ENCODE measurements around the gene EEF1G. TPM values are rescaled to one million over a fixed set of nuclear protein-coding genes. Genes with fewer than 3 reads are reported as not detected.
A peak's percentile ranks its signal among the peaks of the same experiment; 100 is the strongest.
"Not testable (repeated sequence)": the region's sequence is repeated elsewhere in the genome, so short reads cannot be mapped to it uniquely, and the experiment has no call there.

Gene EEF1G
- total and polyA plus RNA-seq, 4 donors: 941 to 1,160 (median 1,086) TPM

- H3K9me3 ChIP-seq (ENCODE audit: control insufficient read depth in 4 of 4, insufficient read depth in 3 of 4, low read length in 3 of 4): no peaks in the 10 kb centered on the region
- H3K4me3 ChIP-seq: peak within 1 kb of the TSS; percentile 83
- H3K4me1 ChIP-seq (ENCODE audit: control insufficient read depth in 5 of 5, insufficient read depth in 5 of 5, low read length in 5 of 5): peaks cover 0 to 15% (median 6%) of the 10 kb centered on the region in 5 donors
- H3K36me3 ChIP-seq (ENCODE audit: control insufficient read depth in 4 of 4, insufficient read depth in 4 of 4, low read length in 4 of 4): peaks cover 7 to 23% (median 21%) of the 10 kb centered on the region in 4 donors
- peak; percentile 98 for ATAC-seq (ENCODE audit: insufficient read depth, low FRiP score)
- TF ChIP-seq CTCF (IDR thresholded peaks at IDR 0.05; ENCODE audit: control extremely low read depth, extremely low read depth): no peak
- 0 to 1% methylated on average over 65 to 77 of the region's 77 CpGs for WGBS, 2 donors
- no peaks in the 10 kb centered on the region for H3K27me3 ChIP-seq (ENCODE audit: control insufficient read depth in 3 of 3, insufficient read depth in 3 of 3, low read length in 2 of 3)
- peak; percentile 99 for DNase-seq
- H3K9ac ChIP-seq (ENCODE audit: insufficient read depth in 1 of 2, low read length in 2 of 2): peak within 1 kb of the TSS; percentile 65 to 66
- H3K27ac ChIP-seq (ENCODE audit: low read depth in 1 of 2, low read length in 1 of 2): peak within 1 kb of the TSS; percentile 87 to 95
Observed at GRCh38 chr11:62621567-62622470, 48.1 kb upstream of the EEF1G start, which contains the start of gene B3GAT3. Gene B3GAT3 (minus strand): TSS chr11:62621986. CDS start chr11:62621947, 39 bp downstream.

- peak overlapping the region; percentile 87 to 95 for H3K27ac ChIP-seq (ENCODE audit: low read depth in 1 of 2, low read length in 1 of 2)
- WGBS, 2 donors: 28 to 36% methylated on average over 8 of the region's 8 CpGs
Observed at GRCh38 chr11:62621027-62621566, 47.4 kb upstream of the EEF1G start.

GRCh38 chr11:62616957-62617356 is 43.3 kb upstream of the EEF1G start:
- peaks cover 0 to 11% (median 6%) of the 10 kb centered on the region in 5 donors for H3K4me1 ChIP-seq (ENCODE audit: control insufficient read depth in 5 of 5, insufficient read depth in 5 of 5, low read length in 5 of 5)
- not testable (repeated sequence) for H3K27ac ChIP-seq (ENCODE audit: low read depth in 1 of 2, low read length in 1 of 2); H3K9me3 ChIP-seq (ENCODE audit: control insufficient read depth in 4 of 4, insufficient read depth in 3 of 4, low read length in 3 of 4); H3K4me3 ChIP-seq; ATAC-seq (ENCODE audit: insufficient read depth, low FRiP score); H3K9ac ChIP-seq (ENCODE audit: insufficient read depth in 1 of 2, low read length in 2 of 2); DNase-seq; H3K27me3 ChIP-seq (ENCODE audit: control insufficient read depth in 3 of 3, insufficient read depth in 3 of 3, low read length in 2 of 3)
- WGBS, 2 donors: 95 to 97% methylated on average over 12 to 14 of the region's 14 CpGs
- H3K36me3 ChIP-seq (ENCODE audit: control insufficient read depth in 4 of 4, insufficient read depth in 4 of 4, low read length in 4 of 4): peaks cover 0 to 13% (median 5%) of the 10 kb centered on the region in 4 donors

More at GRCh38 chr11:62621027-62621566, 47.4 kb upstream of the EEF1G start:
- TF ChIP-seq CTCF (IDR thresholded peaks at IDR 0.05; ENCODE audit: control extremely low read depth, extremely low read depth): no peak
- peak overlapping the region; percentile 83 for H3K4me3 ChIP-seq
- DNase-seq: no peak
- no peaks in the 10 kb centered on the region for H3K27me3 ChIP-seq (ENCODE audit: control insufficient read depth in 3 of 3, insufficient read depth in 3 of 3, low read length in 2 of 3)
- no peak for ATAC-seq (ENCODE audit: insufficient read depth, low FRiP score)
- peaks cover 0 to 15% (median 6%) of the 10 kb centered on the region in 5 donors for H3K4me1 ChIP-seq (ENCODE audit: control insufficient read depth in 5 of 5, insufficient read depth in 5 of 5, low read length in 5 of 5)
- H3K9ac ChIP-seq (ENCODE audit: insufficient read depth in 1 of 2, low read length in 2 of 2): peak overlapping the region; percentile 65 to 66
- no peaks in the 10 kb centered on the region for H3K9me3 ChIP-seq (ENCODE audit: control insufficient read depth in 4 of 4, insufficient read depth in 3 of 4, low read length in 3 of 4)
- H3K36me3 ChIP-seq (ENCODE audit: control insufficient read depth in 4 of 4, insufficient read depth in 4 of 4, low read length in 4 of 4): peaks cover 7 to 17% (median 16%) of the 10 kb centered on the region in 4 donors

- no peak for TF ChIP-seq CTCF (IDR thresholded peaks at IDR 0.05; ENCODE audit: control extremely low read depth, extremely low read depth)
- Histone ChIP-seq H3K9ac (ENCODE audit: insufficient read depth in 1 of 2, low read length in 2 of 2) (no peak overlapping the region), H3K27ac (ENCODE audit: low read depth in 1 of 2, low read length in 1 of 2) (peak overlapping the region in 1 of 2 donors; percentile 15), H3K9me3 (ENCODE audit: control insufficient read depth in 4 of 4, insufficient read depth in 3 of 4, low read length in 3 of 4) (no peaks in the 10 kb centered on the region), H3K36me3 (ENCODE audit: control insufficient read depth in 4 of 4, insufficient read depth in 4 of 4, low read length in 4 of 4) (peaks cover 0 to 13% (median 5%) of the 10 kb centered on the region in 4 donors), H3K4me3 (no peak overlapping the region), H3K4me1 (ENCODE audit: control insufficient read depth in 5 of 5, insufficient read depth in 5 of 5, low read length in 5 of 5) (peaks cover under 1 to 16% (median 7%) of the 10 kb centered on the region in 5 donors), H3K27me3 (ENCODE audit: control insufficient read depth in 3 of 3, insufficient read depth in 3 of 3, low read length in 2 of 3) (no peaks in the 10 kb centered on the region)
- 91 to 96% methylated on average over 7 of the region's 7 CpGs for WGBS, 2 donors
- ATAC-seq (ENCODE audit: insufficient read depth, low FRiP score) (no peak), DNase-seq (no peak)
Observed at GRCh38 chr11:62615521-62615920, 41.8 kb upstream of the EEF1G start.
